ENCODE measurements around the gene CAPS.

- no peak for TF ChIP-seq EZH2 (IDR thresholded peaks at IDR 0.05; ENCODE audit: low read length)
- no peak for TF ChIP-seq CTCF (optimal IDR thresholded peaks at IDR 0.05 in 1 of 3, IDR thresholded peaks at IDR 0.05 in 1 of 3, conservative IDR thresholded peaks at IDR 0.05 in 1 of 3; ENCODE audit: extremely low read depth in 1 of 3, insufficient read depth in 2 of 3, low read length in 3 of 3)
Measured at GRCh38 chr19:5959260-5960004, 45.4 kb downstream of the CAPS start.

Data from keratinocyte (primary cell).